Progenitor cell of endocrine pancreas (in vitro differentiated cells): ENCODE results near the gene PCLO. TPM values are rescaled to one million over a fixed set of nuclear protein-coding genes. Genes with fewer than 3 reads are reported as not detected.

Source experiments
- DNase-seq: peaks from one replicate; pipeline ENCODE4 v3.0.0; 2021; ENCODE audit warnings: low spot score; ENCODE audit not compliant: unreplicated experiment
- H3K27ac Mint-ChIP-seq: 2 replicates; pipeline ENCODE4 v1.8.0; 2021; ENCODE audit warnings: mild to moderate bottlenecking, moderate library complexity, mixed read lengths
- H3K27me3 Mint-ChIP-seq: 2 replicates; pipeline ENCODE4 v1.8.0; 2021; ENCODE audit warnings: mixed read lengths
- H3K36me3 Mint-ChIP-seq: 2 replicates; pipeline ENCODE4 v1.8.0; 2022; ENCODE audit warnings: mixed read lengths; ENCODE audit not compliant: insufficient read depth
- H3K4me1 Mint-ChIP-seq: 2 replicates; pipeline ENCODE4 v1.8.0; 2021; ENCODE audit warnings: low read depth, mixed read lengths
- H3K4me3 Mint-ChIP-seq: 2 replicates; pipeline ENCODE4 v1.8.0; 2021; ENCODE audit warnings: low read depth, mild to moderate bottlenecking, moderate library complexity, mixed read lengths
- H3K9me3 Mint-ChIP-seq: 2 replicates; pipeline ENCODE4 v1.8.0; 2021; ENCODE audit warnings: low read depth, mixed read lengths
- total RNA-seq: library from RNA; stranded (reverse); gene quantifications from 2 replicates; pipeline ENCODE4 v1.2.1, GENCODE V29; 2021
- TF ChIP-seq, protein P1 (sequence below): fragments of 200-600 bp; sonication (generic); IDR thresholded peaks from one replicate; pipeline ENCODE4 v1.5.0; 2021; ENCODE audit warnings: antibody characterized with exemption, mild to moderate bottlenecking; ENCODE audit not compliant: unreplicated experiment

The PCLO gene
- total RNA-seq, 1 donor from 2014 or later, result 11.9 TPM

DNA sequence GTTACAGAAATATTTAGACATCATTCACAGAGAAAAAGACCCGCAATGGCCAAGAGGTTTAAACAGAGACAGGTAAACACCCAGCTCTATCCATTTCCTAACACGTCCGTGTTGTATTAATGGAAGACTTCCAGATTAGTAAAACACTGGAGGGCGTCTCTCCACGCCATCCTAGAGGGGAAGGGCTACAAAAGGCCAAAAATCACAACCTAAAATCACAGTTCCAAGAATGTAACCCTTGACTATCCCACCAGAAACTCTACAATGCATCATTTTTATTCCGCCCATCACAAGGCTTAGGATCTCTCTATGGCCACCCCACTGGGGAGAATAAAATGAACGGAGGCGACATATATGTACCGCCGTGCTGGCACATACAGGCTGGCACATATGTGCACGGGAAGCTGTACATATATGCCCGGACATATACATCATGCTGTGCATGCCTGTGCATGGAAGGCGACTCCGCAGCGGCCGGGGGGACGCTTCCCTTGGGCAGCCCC is 734 bp downstream of the PCLO start:
- no peak for DNase-seq

DNA sequence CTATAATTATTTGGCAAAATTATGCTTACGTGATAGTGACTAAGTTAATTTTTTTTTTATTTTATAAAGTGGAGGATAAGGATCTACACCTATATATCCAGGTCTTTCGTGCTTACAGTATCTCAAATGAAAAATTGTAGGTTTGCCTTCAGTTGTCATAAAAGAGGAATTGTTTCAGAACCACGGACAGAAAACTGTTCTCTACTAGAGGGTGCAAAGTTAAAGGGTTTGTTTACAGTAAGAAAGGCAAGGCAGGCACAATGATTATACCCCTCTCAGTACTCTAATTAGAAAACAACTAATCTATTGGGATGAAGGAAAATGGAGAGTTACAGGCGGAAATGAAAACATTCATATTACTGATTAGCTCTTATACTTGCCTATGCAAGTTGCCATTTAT is 1.5 kb downstream of the PCLO start:
- Mint-ChIP-seq H3K36me3 (no peaks in the 10 kb centered on the region), H3K4me3 (peak overlapping the region; percentile 90), H3K27ac (peak overlapping the region; percentile 31), H3K4me1 (peaks cover 11% of the 10 kb centered on the region), H3K27me3 (no peaks in the 10 kb centered on the region), H3K9me3 (no peaks in the 10 kb centered on the region)
- TF ChIP-seq, protein P1, sequence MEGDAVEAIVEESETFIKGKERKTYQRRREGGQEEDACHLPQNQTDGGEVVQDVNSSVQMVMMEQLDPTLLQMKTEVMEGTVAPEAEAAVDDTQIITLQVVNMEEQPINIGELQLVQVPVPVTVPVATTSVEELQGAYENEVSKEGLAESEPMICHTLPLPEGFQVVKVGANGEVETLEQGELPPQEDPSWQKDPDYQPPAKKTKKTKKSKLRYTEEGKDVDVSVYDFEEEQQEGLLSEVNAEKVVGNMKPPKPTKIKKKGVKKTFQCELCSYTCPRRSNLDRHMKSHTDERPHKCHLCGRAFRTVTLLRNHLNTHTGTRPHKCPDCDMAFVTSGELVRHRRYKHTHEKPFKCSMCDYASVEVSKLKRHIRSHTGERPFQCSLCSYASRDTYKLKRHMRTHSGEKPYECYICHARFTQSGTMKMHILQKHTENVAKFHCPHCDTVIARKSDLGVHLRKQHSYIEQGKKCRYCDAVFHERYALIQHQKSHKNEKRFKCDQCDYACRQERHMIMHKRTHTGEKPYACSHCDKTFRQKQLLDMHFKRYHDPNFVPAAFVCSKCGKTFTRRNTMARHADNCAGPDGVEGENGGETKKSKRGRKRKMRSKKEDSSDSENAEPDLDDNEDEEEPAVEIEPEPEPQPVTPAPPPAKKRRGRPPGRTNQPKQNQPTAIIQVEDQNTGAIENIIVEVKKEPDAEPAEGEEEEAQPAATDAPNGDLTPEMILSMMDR, result no peak
- no peak for DNase-seq

More for the DNA sequence above, 734 bp downstream of the PCLO start:
- Mint-ChIP-seq H3K4me3 (peak overlapping the region; percentile 90), H3K36me3 (no peaks in the 10 kb centered on the region), H3K27ac (peak overlapping the region; percentile 93), H3K9me3 (no peaks in the 10 kb centered on the region), H3K4me1 (peaks cover 11% of the 10 kb centered on the region), H3K27me3 (no peaks in the 10 kb centered on the region)
- TF ChIP-seq, protein P1, result no peak

DNA sequence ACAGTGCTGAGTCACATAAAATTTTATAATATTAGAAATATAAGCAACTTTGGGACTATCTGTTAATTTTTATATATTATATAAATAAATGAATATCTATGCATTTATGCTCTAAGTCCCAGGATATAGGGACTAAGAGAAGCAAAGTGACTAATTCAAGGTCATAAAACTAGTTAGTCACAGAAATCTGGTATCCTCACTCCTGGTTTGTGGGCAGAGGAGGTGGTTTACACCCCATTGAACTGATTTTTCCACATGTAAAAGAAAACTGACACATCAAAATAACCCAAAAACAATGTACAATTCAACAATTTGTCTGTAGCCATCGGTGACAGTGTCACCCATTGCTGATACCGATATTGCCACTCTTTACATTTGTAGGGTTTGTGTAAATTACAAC is 3.0 kb downstream of the PCLO start:
- no peaks in the 10 kb centered on the region for H3K9me3 Mint-ChIP-seq
- H3K27me3 Mint-ChIP-seq, result no peaks in the 10 kb centered on the region
- no peak for DNase-seq
- peaks cover 4% of the 10 kb centered on the region for H3K36me3 Mint-ChIP-seq
- no peak overlapping the region for H3K27ac Mint-ChIP-seq
- H3K4me1 Mint-ChIP-seq, result peaks cover 11% of the 10 kb centered on the region
- no peak overlapping the region for H3K4me3 Mint-ChIP-seq
- TF ChIP-seq, protein P1, result no peak

DNA sequence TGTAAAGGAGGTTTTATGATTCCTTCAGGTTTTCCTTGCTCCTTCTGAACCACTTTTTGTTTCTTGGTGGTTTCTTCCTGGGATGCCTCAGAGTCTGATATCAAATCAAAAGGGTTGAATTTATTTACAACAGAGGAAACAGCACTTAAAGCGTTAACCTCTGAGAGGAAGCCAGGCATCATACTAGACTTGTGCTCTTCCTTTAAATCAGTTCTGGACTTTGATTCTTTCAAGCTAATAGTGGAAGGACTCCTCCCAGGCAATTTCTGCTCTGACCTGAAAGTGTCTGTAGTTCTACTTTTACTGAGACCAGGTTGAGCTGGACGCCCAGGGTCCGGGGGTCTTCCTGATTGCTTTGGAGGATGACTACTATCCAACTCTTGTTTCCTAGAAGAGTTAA is 6.7 kb downstream of the PCLO start:
- H3K27ac Mint-ChIP-seq, result no peak overlapping the region
- TF ChIP-seq, protein P1, result no peak
- H3K36me3 Mint-ChIP-seq, result peaks cover 8% of the 10 kb centered on the region
- no peak for DNase-seq
- no peak overlapping the region for H3K4me3 Mint-ChIP-seq
- H3K9me3 Mint-ChIP-seq, result no peaks in the 10 kb centered on the region
- no peaks in the 10 kb centered on the region for H3K4me1 Mint-ChIP-seq
- H3K27me3 Mint-ChIP-seq, result no peaks in the 10 kb centered on the region

DNA sequence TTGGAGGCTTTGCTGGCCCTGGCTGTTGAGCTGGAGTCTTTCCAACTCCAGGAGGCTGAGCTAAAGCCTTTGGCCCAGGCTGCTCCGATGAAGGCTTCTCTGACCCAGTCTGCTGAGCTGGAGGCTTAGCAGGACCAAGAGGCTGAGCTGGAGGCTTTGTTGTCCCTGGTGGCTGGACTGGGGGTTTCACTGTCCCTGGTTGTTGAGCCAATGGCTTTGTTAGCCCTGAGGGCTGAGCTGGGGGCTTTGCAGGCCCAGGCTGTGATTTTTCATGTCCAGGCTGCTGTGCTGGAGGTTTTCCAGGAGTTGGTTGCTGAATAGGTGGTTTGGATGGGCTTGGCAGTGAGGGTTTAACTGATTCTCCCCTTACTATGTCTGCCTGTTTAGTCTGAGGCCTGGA is 7.3 kb downstream of the PCLO start:
- Mint-ChIP-seq H3K27ac (no peak overlapping the region), H3K27me3 (no peaks in the 10 kb centered on the region)

More for the DNA sequence above, 7.3 kb downstream of the PCLO start:
- Mint-ChIP-seq H3K9me3 (no peaks in the 10 kb centered on the region), H3K36me3 (peaks cover 9% of the 10 kb centered on the region), H3K4me1 (no peaks in the 10 kb centered on the region), H3K4me3 (no peak overlapping the region)
- no peak for DNase-seq
- TF ChIP-seq, protein P1, result no peak
